Heart left ventricle (tissue), 16 donors: ENCODE measurements around the gene EGFL6. TPM values are rescaled to one million over a fixed set of nuclear protein-coding genes. Genes with fewer than 3 reads are reported as not detected.
A peak's percentile ranks its signal among the peaks of the same experiment; 100 is the strongest.

ENCODE experiments used
- ATAC-seq, 4 donors: fragments of 200-7000 bp; cut with Tn5 transposase; one replicate each; pipeline ENCODE4 v1.9.1; 2020 to 2022; ENCODE audit warnings: moderate library complexity in 4 of 4, mild to moderate bottlenecking in 3 of 4, moderate number of reproducible peaks in 1 of 4
- DNase-seq, 5 donors: peaks; one replicate each; pipeline ENCODE4 v3.0.0-alpha.2; 2020
- H3K27ac ChIP-seq, 12 donors: fragments of 200-600 bp; sonication (generic) in 4 of 12; one replicate each; pipeline versions ENCODE4 v1.5.0 to v1.8.0; 2016 to 2022; ENCODE audit warnings: mild to moderate bottlenecking in 2 of 12
- H3K27me3 ChIP-seq, 9 donors: fragments of 200-600 bp; sonication (generic) in 2 of 9; one replicate each; pipeline versions ENCODE4 v1.5.1 to v1.8.0; 2016 to 2022; ENCODE audit warnings: mild to moderate bottlenecking in 3 of 9
- H3K36me3 ChIP-seq, 9 donors: fragments of 200-600 bp; sonication (generic) in 2 of 9; one replicate each; pipeline versions ENCODE4 v1.5.0 to v1.8.0; 2018 to 2022; ENCODE audit warnings: mild to moderate bottlenecking in 2 of 9
- H3K4me1 ChIP-seq, 12 donors: fragments of 200-600 bp; sonication (generic) in 4 of 12; one replicate each; pipeline versions ENCODE4 v1.5.0 to v1.8.0; 2016 to 2022; ENCODE audit warnings: mild to moderate bottlenecking in 3 of 12
- H3K4me3 ChIP-seq, 12 donors: fragments of 200-600 bp; sonication (generic) in 4 of 12; one replicate each; pipeline versions ENCODE4 v1.5.0 to v1.8.0; 2017 to 2022; ENCODE audit warnings: mild to moderate bottlenecking in 9 of 12, moderate library complexity in 4 of 12
- H3K9me3 ChIP-seq, 12 donors: fragments of 200-600 bp; sonication (generic) in 4 of 12; one replicate each; pipeline versions ENCODE4 v1.5.0 to v1.8.0; 2016 to 2022; ENCODE audit warnings: mild to moderate bottlenecking in 1 of 12
- CTCF ChIP-seq, 12 donors: fragments of 200-600 bp; sonication (generic) in 4 of 12; IDR thresholded peaks; one replicate each; pipeline versions ENCODE4 v1.5.0 to v1.8.0; 2018 to 2022; ENCODE audit warnings: antibody characterized with exemption in 12 of 12, mild to moderate bottlenecking in 5 of 12
- POLR2A ChIP-seq, 2 donors: fragments of 450-650 bp; IDR thresholded peaks; one replicate each; pipeline ENCODE4 v1.6.1; 2017; ENCODE audit warnings: antibody characterized with exemption in 2 of 2, mild to moderate bottlenecking in 2 of 2, moderate library complexity in 2 of 2
- WGBS, 4 donors: extraction: QIAGEN DNeasy Blood & Tissue Kit in 2 of 4; methylation state at CpG; one replicate each; pipeline versions ENCODE4 v1.1.5 to v1.1.7; 2013 to 2018; 5-methylcytosine and 5-hydroxymethylcytosine counted together
- intact Hi-C, 10 donors: fragments of 100-400 bp; cut with DNase I; formaldehyde crosslinking; loops; one replicate each; pipeline versions ENCODE4 v1.11.1 to v1.14.2; 2022
- polyA plus RNA-seq, 2 donors: library from polyadenylated mRNA; stranded (reverse); fragments of 200-250 nt; gene quantifications; one replicate each; pipeline ENCODE4 v1.2.3, GENCODE V29; 2013
- total RNA-seq, 9 donors: library from RNA; depleted of rRNA in 2 of 9; stranded (reverse); fragments of >200 nt in 2 of 9; fragmentation: NEBNext Ultra II Directional in 3 of 9; extraction: Animal tissue kit (Norgen Biotek cat#: 25700) in 3 of 9; gene quantifications; one replicate each; pipeline versions ENCODE4 v1.1.0 to v1.2.4, GENCODE V29; 2016 to 2023
- donor health status: ischemic (EF 13 %, LVEDD 7.1; RV severe dilation, severe dysfunction).
- donor health status: healthy with polysubstance abuse.
- donor health status: DM: no; HTN: yes; CAD: no.
- donor health status: DM: no; HTN: no; CAD: no.
- donor health status: ischemic (EF 25% LVEDD 6.9; RV normal size, moderate dysfunction).
- donor health status: ischemic (EF 25% LVEDD 5.7; RV mildly dilated, moderate dysfunction).
- donor health status: healthy.
- donor health status: DM: yes; HTN: yes; CAD: no.
- donor health status: ischemic (EF 35%, LVEDD 5.7; RV mildly dilated, moderate dysfunction).
- donor health status: nonischemic (EF 11% LVEDD 7.7; RV severe dilation, severe dysfunction).
- donor health status: DM: yes; HTN: yes; CAD: no.
- donor health status: PGD.
- donor health status: ischemic (EF 29% LVEDD 5.4; RV normal size, mild dysfunction).
- donor health status: nonischemic (EF 23%, LVEDD 6.1; RV moderate dilation, normal function).

The EGFL6 gene
- total and polyA plus RNA-seq, 11 donors, result 2.4 TPM; not detected in 10

- 52 to 59% (median 53%) methylated on average over 5 of the region's 5 CpGs for WGBS, 4 donors
- H3K27ac ChIP-seq, result peak overlapping the region in 3 of 12 donors; percentile 50 to 61 (median 60)
- intact Hi-C loops, result loop anchor here in 7 of 10 donors (5.0 to 10.0 kb wide), 7 partner anchors 85 to 705 kb away; partner anchors contain the start of genes OFD1 (in 1 of the 7) and TRAPPC2 (in 1 of the 7)
- no peak overlapping the region for H3K4me3 ChIP-seq
- no peaks in the 10 kb centered on the region for H3K36me3 ChIP-seq
- TF ChIP-seq CTCF (IDR thresholded peaks at IDR 0.05) (no peak), POLR2A (IDR thresholded peaks at IDR 0.05) (no peak)
- peaks cover 0 to 35% (median 0%) of the 10 kb centered on the region in 9 donors for H3K27me3 ChIP-seq
- H3K4me1 ChIP-seq, result peaks cover 0 to 26% (median 7%) of the 10 kb centered on the region in 12 donors
- ATAC-seq, result no peak
- no peak for DNase-seq
- H3K9me3 ChIP-seq, result peaks cover 0 to 6% (median 0%) of the 10 kb centered on the region in 12 donors
Measured at GRCh38 chrX:13649838-13650237, 80.4 kb downstream of the EGFL6 start.

GRCh38 chrX:13650318-13650717 is 80.9 kb downstream of the EGFL6 start:
- Histone ChIP-seq H3K27ac (peak overlapping the region in 3 of 12 donors; percentile 49 to 60 (median 50)), H3K36me3 (peaks cover 0 to 4% (median 0%) of the 10 kb centered on the region in 9 donors), H3K27me3 (peaks cover 0 to 35% (median 0%) of the 10 kb centered on the region in 9 donors), H3K4me3 (no peak overlapping the region), H3K4me1 (peaks cover 0 to 26% (median 7%) of the 10 kb centered on the region in 12 donors), H3K9me3 (peaks cover 0 to 6% (median 0%) of the 10 kb centered on the region in 12 donors)
- WGBS, 4 donors, result 92 to 100% (median 97%) methylated on average over 1 of the region's 1 CpG
- ATAC-seq (no peak), DNase-seq (no peak)
- no peak for TF ChIP-seq CTCF (IDR thresholded peaks at IDR 0.05)
- TF ChIP-seq POLR2A (IDR thresholded peaks at IDR 0.05), result no peak
- intact Hi-C loops, result loop anchor here in 3 of 10 donors (5.0 to 10.0 kb wide), 3 partner anchors 84 to 703 kb away; partner anchors contain the start of genes OFD1 (in 1 of the 3) and TRAPPC2 (in 1 of the 3)

- peaks cover 0 to 26% (median 7%) of the 10 kb centered on the region in 12 donors for H3K4me1 ChIP-seq
- WGBS, 4 donors, result 63 to 94% (median 77%) methylated on average over 3 of the region's 3 CpGs
- no peak for ATAC-seq
Measured at GRCh38 chrX:13651150-13651549, 81.7 kb downstream of the EGFL6 start.

More at GRCh38 chrX:13651150-13651549, 81.7 kb downstream of the EGFL6 start:
- peaks cover 0 to 34% (median 0%) of the 10 kb centered on the region in 9 donors for H3K27me3 ChIP-seq
- TF ChIP-seq POLR2A (IDR thresholded peaks at IDR 0.05) (no peak), CTCF (IDR thresholded peaks at IDR 0.05) (no peak)
- no peak for DNase-seq
- no peak overlapping the region for H3K27ac ChIP-seq
- H3K36me3 ChIP-seq, result peaks cover 0 to 11% (median 0%) of the 10 kb centered on the region in 9 donors
- intact Hi-C loops, result loop anchor here in 3 of 10 donors (5.0 to 10.0 kb wide), 3 partner anchors 84 to 704 kb away; partner anchors contain the start of genes OFD1 (in 1 of the 3) and TRAPPC2 (in 1 of the 3)
- no peak overlapping the region for H3K4me3 ChIP-seq
- H3K9me3 ChIP-seq, result peaks cover 0 to 6% (median 0%) of the 10 kb centered on the region in 12 donors
